Measurements from ENCODE around the gene IFNA1. TPM values are rescaled to one million over a fixed set of nuclear protein-coding genes. Genes with fewer than 3 reads are reported as not detected.
A peak's percentile ranks its signal among the peaks of the same experiment; 100 is the strongest.

IFNA1 gene
- not detected for total RNA-seq

DNA sequence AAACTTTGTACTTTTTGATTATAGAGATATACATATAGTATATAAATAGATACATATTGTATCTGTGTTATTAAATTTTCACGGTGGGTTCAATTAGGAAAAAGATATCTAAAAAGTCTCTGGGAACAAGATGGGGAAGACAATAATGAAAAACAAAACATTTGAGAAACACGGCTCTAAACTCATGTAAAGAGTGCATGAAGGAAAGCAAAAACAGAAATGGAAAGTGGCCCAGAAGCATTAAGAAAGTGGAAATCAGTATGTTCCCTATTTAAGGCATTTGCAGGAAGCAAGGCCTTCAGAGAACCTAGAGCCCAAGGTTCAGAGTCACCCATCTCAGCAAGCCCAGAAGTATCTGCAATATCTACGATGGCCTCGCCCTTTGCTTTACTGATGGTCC is at the start of gene IFNA1:
Gene IFNA1 (plus strand): TSS at position 301 of the 400 bp plus-strand sequence. CDS start 69 bp downstream, at position 370.
- DNase-seq = no peak
- Histone ChIP-seq H3K27ac (no peak within 1 kb of the TSS), H3K9me3 (no peaks in the 10 kb centered on the region), H3K36me3 (no peaks in the 10 kb centered on the region), H3K27me3 (no peaks in the 10 kb centered on the region), H3K4me1 (no peaks in the 10 kb centered on the region), H3K4me3 (no peak within 1 kb of the TSS)
- TF ChIP-seq EP300 (IDR thresholded peaks at IDR 0.05; ENCODE audit: low read depth) (no peak), POLR2AphosphoS5 (IDR thresholded peaks at IDR 0.05) (no peak), POLR2A (IDR thresholded peaks at IDR 0.05) (no peak), CTCF (IDR thresholded peaks at IDR 0.05) (no peak)
- WGBS, 2 donors (ENCODE audit: low coverage in 1 of 2) = 90 to 92% methylated on average over 2 to 4 of the region's 4 CpGs
- in situ Hi-C loops (cut with MboI; ENCODE audit: low pct_ligation_motif_present in 1 of 4, low pct_unique_long_range_greater_than_20kb in 1 of 4, low sequenced_read_pairs in 3 of 4) = loop anchor here in 2 of 4 donors (10.0 to 25.0 kb wide), 2 partner anchors 115 to 128 kb away; partner anchors contain the start of gene IFNA5 (in 1 of the 2)
- intact Hi-C loops (cut with DNase I; ENCODE audit: low total_unique reads) = loop anchor here (5.0 kb wide), 1 partner anchor 177 kb away; no protein-coding TSS in a partner anchor

DNA sequence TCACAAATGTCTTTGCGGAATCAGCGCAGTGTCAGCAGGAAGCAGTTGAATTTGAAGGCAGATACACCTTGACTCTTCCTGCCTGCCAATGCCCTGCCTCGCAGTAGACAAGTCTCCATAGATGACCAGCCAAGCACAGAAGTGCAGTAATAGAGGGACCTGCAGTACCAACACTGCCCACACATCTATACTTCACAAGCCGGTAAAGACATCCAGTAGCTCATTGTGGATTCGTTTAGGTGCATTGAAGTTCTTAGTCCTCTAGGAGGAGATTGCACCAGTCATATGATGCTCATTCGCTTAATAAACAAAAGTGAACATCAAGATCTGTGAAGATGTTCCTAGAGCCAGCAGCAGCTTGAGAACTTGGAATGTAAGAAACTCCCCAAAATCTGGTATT is 48.0 kb upstream of the IFNA1 start:
- Histone ChIP-seq H3K4me3 (no peak overlapping the region), H3K9me3 (no peaks in the 10 kb centered on the region), H3K27me3 (peaks cover 94% of the 10 kb centered on the region), H3K36me3 (no peaks in the 10 kb centered on the region), H3K27ac (no peak overlapping the region), H3K4me1 (peaks cover 0 to 8% (median 2%) of the 10 kb centered on the region in 4 donors)
- no peak for DNase-seq
- intact Hi-C loops (cut with DNase I; ENCODE audit: low total_unique reads) (no loop called here), in situ Hi-C loops (cut with MboI; ENCODE audit: low pct_ligation_motif_present in 1 of 4, low pct_unique_long_range_greater_than_20kb in 1 of 4, low sequenced_read_pairs in 3 of 4) (loop anchor here in 2 of 4 donors (10.0 kb wide), 1 partner anchor 67 kb away; no protein-coding TSS in a partner anchor)
- WGBS, 2 donors (ENCODE audit: low coverage in 1 of 2) = 76 to 80% methylated on average over 1 to 6 of the region's 6 CpGs
- TF ChIP-seq CTCF (IDR thresholded peaks at IDR 0.05) (peak in 4 of 5 experiments; percentile 14 to 39 (median 30)), POLR2AphosphoS5 (IDR thresholded peaks at IDR 0.05) (no peak)

GRCh38 chr9:21395778-21396717 is 44.2 kb upstream of the IFNA1 start:
- intact Hi-C loops (cut with DNase I; ENCODE audit: low total_unique reads) = loop anchor here (5.0 kb wide), 1 partner anchor 69 kb away; no protein-coding TSS in a partner anchor
- peak overlapping the region; percentile 34 to 57 (median 46) for H3K4me3 ChIP-seq
- in situ Hi-C loops (cut with MboI; ENCODE audit: low pct_ligation_motif_present in 1 of 4, low pct_unique_long_range_greater_than_20kb in 1 of 4, low sequenced_read_pairs in 3 of 4) = loop anchor here in 2 of 4 donors (10.0 kb wide), 1 partner anchor 71 kb away; no protein-coding TSS in a partner anchor
- H3K27ac ChIP-seq = no peak overlapping the region
- DNase-seq = peak; percentile 48
- no peaks in the 10 kb centered on the region for H3K36me3 ChIP-seq
- peaks cover 90% of the 10 kb centered on the region for H3K27me3 ChIP-seq
- WGBS, 2 donors (ENCODE audit: low coverage in 1 of 2) = 9 to 12% methylated on average over 22 to 23 of the region's 40 CpGs
- no peaks in the 10 kb centered on the region for H3K9me3 ChIP-seq
- H3K4me1 ChIP-seq = peaks cover 0 to 8% (median 2%) of the 10 kb centered on the region in 4 donors
- no peak for TF ChIP-seq EP300 (IDR thresholded peaks at IDR 0.05; ENCODE audit: low read depth)
- peak; percentile 57 to 80 (median 66) for TF ChIP-seq CTCF (IDR thresholded peaks at IDR 0.05)

- no peak overlapping the region for H3K4me3 ChIP-seq
- H3K36me3 ChIP-seq = no peaks in the 10 kb centered on the region
- no peak for DNase-seq
- TF ChIP-seq EP300 (IDR thresholded peaks at IDR 0.05; ENCODE audit: low read depth) (no peak), CTCF (IDR thresholded peaks at IDR 0.05) (no peak), POLR2A (IDR thresholded peaks at IDR 0.05) (no peak), POLR2AphosphoS5 (IDR thresholded peaks at IDR 0.05) (no peak)
- H3K4me1 ChIP-seq = peaks cover 5 to 22% (median 14%) of the 10 kb centered on the region in 4 donors
- no peak overlapping the region for H3K27ac ChIP-seq
- H3K9me3 ChIP-seq = no peaks in the 10 kb centered on the region
- H3K27me3 ChIP-seq = peaks cover 86% of the 10 kb centered on the region
- WGBS, 2 donors (ENCODE audit: low coverage in 1 of 2) = 86 to 90% methylated on average over 5 of the region's 5 CpGs
- in situ Hi-C loops (cut with MboI; ENCODE audit: low pct_ligation_motif_present in 1 of 4, low pct_unique_long_range_greater_than_20kb in 1 of 4, low sequenced_read_pairs in 3 of 4) (loop anchor here in 2 of 4 donors (10.0 kb wide), 1 partner anchor 74 kb away; no protein-coding TSS in a partner anchor), intact Hi-C loops (cut with DNase I; ENCODE audit: low total_unique reads) (loop anchor here (5.0 kb wide), 1 partner anchor 72 kb away; no protein-coding TSS in a partner anchor)
Measured at GRCh38 chr9:21398955-21399489, 41.2 kb upstream of the IFNA1 start.

Measured in transverse colon (tissue), 4 donors.